Measurements from ENCODE around the gene TRIM38. TPM values are rescaled to one million over a fixed set of nuclear protein-coding genes. Genes with fewer than 3 reads are reported as not detected.
A peak's percentile ranks its signal among the peaks of the same experiment; 100 is the strongest.

Gene TRIM38
- total and polyA plus RNA-seq, 2 of the 13 experiments (the other 11 are each of a cell fraction or from before 2014, with no cell fraction given): 2.5 to 3.1 TPM

GRCh38 chr6:25939593-25939992, 23.0 kb upstream of the TRIM38 start:
- TF ChIP-seq DNMT1 (CRISPR knock-in tag; IDR thresholded peaks at IDR 0.05): no peak
- peak; percentile 78 for TF ChIP-seq ZNF317 (CRISPR knock-in tag; IDR thresholded peaks at IDR 0.05)
- 92% methylated on average over 2 of the region's 2 CpGs for WGBS (ENCODE audit: low lambda C conversion rate)
- Histone ChIP-seq H3K36me3 (replicated peaks in 1 of 2; ENCODE audit: control insufficient read depth in 1 of 2, insufficient read depth in 2 of 2, low read length in 2 of 2) (no peaks in the 10 kb centered on the region), H3K9ac (ENCODE audit: insufficient read depth, low read depth, low read length) (no peak overlapping the region), H3K27me3 (ENCODE audit: control insufficient read depth in 1 of 2, insufficient read depth in 2 of 2, low read length in 2 of 2) (no peaks in the 10 kb centered on the region), H3K9me3 (ENCODE audit: low read length) (no peaks in the 10 kb centered on the region), H3K27ac (ENCODE audit: extremely low read length, insufficient read depth, low read length) (no peak overlapping the region), H3K79me2 (ENCODE audit: insufficient read depth, low read length) (no peaks in the 10 kb centered on the region), H4K20me1 (ENCODE audit: insufficient read depth, low read length) (no peaks in the 10 kb centered on the region), H2AFZ (ENCODE audit: low read length) (no peak overlapping the region), H3K4me1 (ENCODE audit: insufficient read depth, low read length) (peaks cover 43% of the 10 kb centered on the region), H3K4me2 (ENCODE audit: low read depth, low read length) (no peak overlapping the region), H3K4me3 (replicated peaks in 1 of 3; ENCODE audit: insufficient read depth in 1 of 3, low read depth in 2 of 3, low read length in 3 of 3) (no peak overlapping the region)
- DNase-seq (ENCODE audit: low spot score): no peak
- no peak for ATAC-seq
- ChIA-PET CTCF (ENCODE audit: low intra/inter-chr PET ratio, low total read pairs) (interaction anchor here (1.4 kb wide), 1 partner anchor 151 kb away, joined by 4 read pairs; no protein-coding TSS in a partner anchor), POLR2A (interaction anchor here (0.7 to 1.2 kb wide), 3 partner anchors 22 to 52 kb away, joined by 3 read pairs; no protein-coding TSS in a partner anchor)
- intact Hi-C loops (cut with micrococcal nuclease; ENCODE audit: unreplicated experiment): no loop called here
- BruUV-seq (replicated peaks): no TSS peak
- FAIRE-seq: no peak
- in situ Hi-C loops (cut with HindIII; ENCODE audit: extremely low pct_ligation_motif_present, low pct_unique_long_range_greater_than_20kb): no loop called here

- in situ Hi-C loops (cut with HindIII; ENCODE audit: extremely low pct_ligation_motif_present, low pct_unique_long_range_greater_than_20kb) (loop anchor here (5.0 kb wide), 1 partner anchor 150 kb away; no protein-coding TSS in a partner anchor), intact Hi-C loops (cut with micrococcal nuclease; ENCODE audit: unreplicated experiment) (loop anchor here (1.0 to 10.0 kb wide), 9 partner anchors 42 to 718 kb away; partner anchors contain the start of genes CARMIL1 and SLC17A1)
- FAIRE-seq: peak; percentile 92
- ATAC-seq: peak; percentile 93
- Histone ChIP-seq H3K4me1 (ENCODE audit: insufficient read depth, low read length) (peaks cover 34% of the 10 kb centered on the region), H4K20me1 (ENCODE audit: insufficient read depth, low read length) (no peaks in the 10 kb centered on the region), H3K79me2 (ENCODE audit: insufficient read depth, low read length) (no peaks in the 10 kb centered on the region), H3K9ac (ENCODE audit: insufficient read depth, low read depth, low read length) (no peak overlapping the region), H3K4me3 (replicated peaks in 1 of 3; ENCODE audit: insufficient read depth in 1 of 3, low read depth in 2 of 3, low read length in 3 of 3) (no peak overlapping the region), H2AFZ (ENCODE audit: low read length) (no peak overlapping the region), H3K27ac (ENCODE audit: extremely low read length, insufficient read depth, low read length) (no peak overlapping the region), H3K4me2 (ENCODE audit: low read depth, low read length) (no peak overlapping the region), H3K36me3 (replicated peaks in 1 of 2; ENCODE audit: control insufficient read depth in 1 of 2, insufficient read depth in 2 of 2, low read length in 2 of 2) (no peaks in the 10 kb centered on the region), H3K27me3 (ENCODE audit: control insufficient read depth in 1 of 2, insufficient read depth in 2 of 2, low read length in 2 of 2) (no peaks in the 10 kb centered on the region), H3K9me3 (ENCODE audit: low read length) (peaks cover 6% of the 10 kb centered on the region; the same call in 1 of the 2 replicates)
- WGBS (ENCODE audit: low lambda C conversion rate): 15% methylated on average over 3 of the region's 3 CpGs
- DNase-seq (ENCODE audit: low spot score): peak; percentile 76
- POLR2A ChIA-PET: interaction anchor here (0.7 kb wide), 1 partner anchor 43 kb away, joined by 3 read pairs; no protein-coding TSS in a partner anchor
- no TSS peak for BruUV-seq (replicated peaks)
- CTCF ChIA-PET (ENCODE audit: low intra/inter-chr PET ratio, low total read pairs): interaction anchor here (1.1 to 2.6 kb wide), 5 partner anchors 52 to 222 kb away, joined by 3 to 40 read pairs (median 13); no protein-coding TSS in a partner anchor
- no peak for TF ChIP-seq SRY (CRISPR knock-in tag; IDR thresholded peaks at IDR 0.05)
- no peak for TF ChIP-seq SOX6 (IDR thresholded peaks at IDR 0.05)
- TF ChIP-seq SOX6 (CRISPR knock-in tag; IDR thresholded peaks at IDR 0.05): no peak
- TF ChIP-seq ZNF773 (CRISPR knock-in tag; IDR thresholded peaks at IDR 0.05; ENCODE audit: borderline replicate concordance): no peak
- TF ChIP-seq ZNF512 (CRISPR knock-in tag; IDR thresholded peaks at IDR 0.05): no peak
- TF ChIP-seq SMAD1 (CRISPR knock-in tag; IDR thresholded peaks at IDR 0.05; ENCODE audit: borderline replicate concordance, low read depth): no peak
- no peak for TF ChIP-seq AHDC1 (CRISPR knock-in tag; IDR thresholded peaks at IDR 0.05; ENCODE audit: borderline replicate concordance)
- no peak for TF ChIP-seq HNRNPK (IDR thresholded peaks at IDR 0.05; ENCODE audit: low read depth, low read length, poor library complexity, severe bottlenecking)
These were observed 19.9 kb upstream of the TRIM38 start for GRCh38 chr6:25942561-25943147.
